ENCODE data around the gene SMPD2.

DNA sequence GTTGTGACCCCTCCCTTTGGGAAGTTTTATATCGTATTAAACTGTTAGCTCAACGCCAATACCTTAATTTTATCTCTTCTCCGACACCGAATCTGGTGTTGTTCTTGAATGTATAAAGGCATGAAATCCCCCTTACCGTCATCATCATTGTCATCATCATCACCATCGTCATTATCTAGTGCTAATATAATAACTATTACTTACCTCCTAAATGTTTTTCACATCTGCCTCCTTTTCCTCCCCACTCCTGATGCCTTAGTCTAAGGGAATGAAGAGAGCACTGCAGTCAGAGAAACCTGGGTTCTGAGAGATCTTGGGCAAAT lies 43.2 kb downstream of the SMPD2 start:
- TF ChIP-seq CTCF (IDR thresholded peaks at IDR 0.05) (no peak), POLR2AphosphoS5 (IDR thresholded peaks at IDR 0.05) (no peak), POLR2A (IDR thresholded peaks at IDR 0.05) (no peak)
